Neural progenitor cell (in vitro differentiated cells): ENCODE measurements around the gene DNAJC1.

ENCODE experiments used
- EZH2 ChIP-seq: fragments of 200-600 bp; sonication (generic); IDR thresholded peaks from 2 replicates; pipeline ENCODE4 v1.6.1; 2017; ENCODE audit warnings: antibody characterized with exemption, mild to moderate bottlenecking, moderate library complexity
- EZH2phosphoT487 ChIP-seq: fragments of 200-600 bp; sonication (generic); IDR thresholded peaks from 2 replicates; pipeline ENCODE4 v1.6.1; 2017; ENCODE audit warnings: antibody characterized with exemption
- TF ChIP-seq, protein P1 (sequence below): fragments of 200-600 bp; sonication (generic); IDR thresholded peaks from 2 replicates; pipeline ENCODE4 v1.5.1; 2017; ENCODE audit warnings: antibody characterized with exemption, mild to moderate bottlenecking

DNA sequence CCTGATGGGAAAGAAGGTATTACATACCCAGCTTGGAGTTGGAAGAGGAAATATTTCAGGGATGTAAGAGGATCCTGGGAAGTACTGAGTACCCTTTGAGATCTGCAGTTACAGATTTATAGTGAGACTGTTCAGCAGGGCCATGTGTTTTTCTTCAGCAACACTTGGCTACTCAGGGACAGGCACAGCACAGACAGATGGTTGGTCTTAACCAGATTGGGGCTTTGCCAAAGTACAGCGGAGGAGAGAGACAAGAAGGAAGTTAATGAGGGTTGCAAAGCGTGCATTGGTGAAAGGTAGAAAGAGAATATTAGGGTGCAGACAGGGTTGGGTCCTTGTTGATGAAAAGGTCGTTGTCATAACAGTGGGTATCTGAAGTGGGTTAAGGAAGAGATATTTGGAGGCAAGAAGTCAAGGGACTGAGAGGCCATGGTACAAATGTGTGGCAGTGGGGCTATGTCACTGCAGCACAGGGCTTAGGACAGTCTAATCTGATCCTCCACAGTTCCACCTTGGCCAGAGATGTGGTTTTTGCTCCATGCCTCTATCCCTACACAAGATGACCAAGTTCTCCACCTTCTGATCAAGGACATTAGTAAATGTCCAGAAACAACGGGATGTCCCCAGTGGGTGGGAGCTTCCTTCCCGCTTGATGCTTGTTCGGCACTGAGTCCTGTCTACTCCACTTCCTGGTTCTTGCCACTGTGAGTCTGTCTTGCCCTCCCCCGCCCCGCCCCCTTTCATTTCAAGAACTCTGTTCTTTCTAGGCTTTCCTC is 18.9 kb upstream of the DNAJC1 start:
- TF ChIP-seq, protein P1, sequence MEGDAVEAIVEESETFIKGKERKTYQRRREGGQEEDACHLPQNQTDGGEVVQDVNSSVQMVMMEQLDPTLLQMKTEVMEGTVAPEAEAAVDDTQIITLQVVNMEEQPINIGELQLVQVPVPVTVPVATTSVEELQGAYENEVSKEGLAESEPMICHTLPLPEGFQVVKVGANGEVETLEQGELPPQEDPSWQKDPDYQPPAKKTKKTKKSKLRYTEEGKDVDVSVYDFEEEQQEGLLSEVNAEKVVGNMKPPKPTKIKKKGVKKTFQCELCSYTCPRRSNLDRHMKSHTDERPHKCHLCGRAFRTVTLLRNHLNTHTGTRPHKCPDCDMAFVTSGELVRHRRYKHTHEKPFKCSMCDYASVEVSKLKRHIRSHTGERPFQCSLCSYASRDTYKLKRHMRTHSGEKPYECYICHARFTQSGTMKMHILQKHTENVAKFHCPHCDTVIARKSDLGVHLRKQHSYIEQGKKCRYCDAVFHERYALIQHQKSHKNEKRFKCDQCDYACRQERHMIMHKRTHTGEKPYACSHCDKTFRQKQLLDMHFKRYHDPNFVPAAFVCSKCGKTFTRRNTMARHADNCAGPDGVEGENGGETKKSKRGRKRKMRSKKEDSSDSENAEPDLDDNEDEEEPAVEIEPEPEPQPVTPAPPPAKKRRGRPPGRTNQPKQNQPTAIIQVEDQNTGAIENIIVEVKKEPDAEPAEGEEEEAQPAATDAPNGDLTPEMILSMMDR, result no peak
- TF ChIP-seq EZH2, result no peak
- TF ChIP-seq EZH2phosphoT487, result no peak
